ENCODE results near the gene BTBD16.

Gene BTBD16

GRCh38 chr10:122325235-122325634 lies 54.1 kb downstream of the BTBD16 start:
- CTCF ChIA-PET: interaction anchor here (3.3 kb wide), 1 partner anchor 18 kb away, joined by 13 read pairs; no protein-coding TSS in a partner anchor
- DNase-seq (ENCODE audit: low read depth, low spot score): no peak
- no peak overlapping the region for H3K4me3 ChIP-seq (ENCODE audit: low read depth, low read length)
- POLR2A ChIA-PET: no interaction called here
- TF ChIP-seq CTCF (IDR thresholded peaks at IDR 0.05; ENCODE audit: insufficient read depth, low read length, missing control alignments): no peak

GRCh38 chr10:122326385-122326784 lies 55.3 kb downstream of the BTBD16 start:
- no peak overlapping the region for H3K4me3 ChIP-seq (ENCODE audit: low read depth, low read length)
- ChIA-PET CTCF (interaction anchor here (1.0 kb wide), 1 partner anchor 27 kb away, joined by 5 read pairs; no protein-coding TSS in a partner anchor), POLR2A (no interaction called here)
- no peak for TF ChIP-seq CTCF (IDR thresholded peaks at IDR 0.05; ENCODE audit: insufficient read depth, low read length, missing control alignments)
- no peak for DNase-seq (ENCODE audit: low read depth, low spot score)

DNA sequence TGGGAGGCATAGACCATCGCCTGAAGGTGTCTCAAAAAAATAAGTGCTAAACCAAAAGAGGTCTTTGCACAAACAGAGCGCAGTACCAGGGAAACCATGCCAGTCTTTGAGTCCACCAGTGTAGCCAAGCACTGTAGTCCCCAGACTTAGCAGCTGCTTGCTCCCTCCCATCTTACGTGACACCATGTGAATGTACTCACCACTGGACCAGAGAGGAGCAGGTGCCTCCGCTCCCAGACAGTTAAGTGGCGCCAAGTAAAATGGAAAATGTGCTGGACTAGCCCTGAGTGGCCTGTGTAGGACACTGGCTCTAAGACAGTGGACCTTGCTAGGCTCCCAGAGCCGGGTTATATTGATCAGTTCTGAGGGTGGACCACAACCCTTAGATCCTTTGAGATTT lies 55.7 kb downstream of the BTBD16 start:
- TF ChIP-seq CTCF (IDR thresholded peaks at IDR 0.05; ENCODE audit: insufficient read depth, low read length, missing control alignments): no peak
- ChIA-PET CTCF (interaction anchor here (0.8 to 1.0 kb wide), 2 partner anchors 28 to 107 kb away, joined by 4 to 5 read pairs; no protein-coding TSS in a partner anchor), POLR2A (no interaction called here)
- DNase-seq (ENCODE audit: low read depth, low spot score): no peak
- H3K4me3 ChIP-seq (ENCODE audit: low read depth, low read length): no peak overlapping the region

DNA sequence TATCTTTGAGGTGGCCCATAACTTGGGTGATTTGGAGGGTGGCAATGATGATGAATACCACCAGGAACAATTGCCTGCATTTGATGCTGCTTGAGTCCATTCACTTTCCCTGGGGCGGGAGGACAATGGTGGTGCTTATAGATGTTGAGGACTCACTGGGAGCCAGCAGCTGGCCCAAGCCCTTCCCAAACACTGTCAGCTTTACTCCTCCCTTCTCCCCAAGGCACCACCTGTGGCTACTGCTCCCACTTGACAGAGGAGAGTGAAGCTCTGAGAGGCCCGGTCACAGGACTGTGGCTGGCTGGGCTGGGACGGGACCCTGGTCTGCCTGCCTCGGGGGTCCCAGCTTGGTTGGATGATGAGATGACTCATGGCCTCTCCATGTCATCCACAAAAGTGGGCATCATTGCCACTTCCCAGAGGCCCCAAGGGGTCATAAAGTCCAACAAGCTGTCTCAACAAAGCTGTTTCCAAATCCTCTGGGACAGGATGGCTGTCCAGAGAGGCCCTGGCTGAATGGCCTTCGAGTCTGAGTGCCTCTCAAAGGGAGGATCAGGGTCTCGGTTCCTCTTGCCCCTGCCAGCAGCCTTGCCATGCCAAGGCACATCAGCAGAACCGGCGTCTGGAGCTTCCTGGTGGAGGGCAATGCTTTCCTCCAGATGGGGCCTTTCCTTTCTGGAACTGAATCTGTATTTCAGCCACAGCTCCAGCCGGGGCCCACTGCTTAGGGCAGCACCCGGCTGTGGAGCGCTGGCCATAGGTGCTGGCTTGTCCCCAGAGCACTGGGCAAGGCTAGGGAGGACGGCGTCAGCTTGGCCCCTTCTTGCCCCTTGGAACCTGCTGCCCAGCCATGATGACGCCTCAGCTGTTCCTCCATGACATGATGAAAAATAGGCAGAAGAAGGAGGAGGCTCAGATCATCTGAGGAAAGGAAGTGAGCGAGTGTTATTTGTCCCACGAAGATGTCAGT lies 56.4 kb downstream of the BTBD16 start:
- no peak overlapping the region for H3K4me3 ChIP-seq (ENCODE audit: low read depth, low read length)
- POLR2A ChIA-PET: no interaction called here
- no peak for DNase-seq (ENCODE audit: low read depth, low spot score)
- no peak for TF ChIP-seq CTCF (IDR thresholded peaks at IDR 0.05; ENCODE audit: insufficient read depth, low read length, missing control alignments)
- CTCF ChIA-PET: interaction anchor here (0.8 to 1.6 kb wide), 3 partner anchors 28 to 106 kb away, joined by 4 to 5 read pairs (median 4); no protein-coding TSS in a partner anchor

DNA sequence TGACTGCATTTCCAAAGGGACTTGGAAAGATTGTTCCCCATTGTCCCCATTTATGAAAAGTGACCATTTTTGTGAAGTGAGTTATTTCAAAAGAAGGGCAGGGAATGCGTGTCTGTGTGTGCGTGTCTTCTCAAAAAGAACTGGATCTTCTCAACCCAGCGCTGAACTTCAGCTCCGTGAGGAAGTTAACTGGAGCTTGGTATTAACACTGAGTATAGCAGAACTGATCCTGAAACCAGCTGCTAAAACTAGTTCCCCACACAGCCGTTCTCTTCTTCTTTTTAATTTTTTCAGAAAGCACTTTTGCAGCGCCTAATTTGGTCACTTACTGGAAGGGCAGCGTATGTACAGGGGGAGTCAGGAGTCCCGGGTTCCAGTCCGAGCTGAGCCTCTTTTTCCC lies 57.6 kb downstream of the BTBD16 start:
- no peak for DNase-seq (ENCODE audit: low read depth, low spot score)
- H3K4me3 ChIP-seq (ENCODE audit: low read depth, low read length): no peak overlapping the region
- POLR2A ChIA-PET: no interaction called here
- CTCF ChIA-PET: interaction anchor here (1.6 to 3.0 kb wide), 2 partner anchors 30 to 60 kb away, joined by 4 to 9 read pairs; no protein-coding TSS in a partner anchor
- no peak for TF ChIP-seq CTCF (IDR thresholded peaks at IDR 0.05; ENCODE audit: insufficient read depth, low read length, missing control alignments)

DNA sequence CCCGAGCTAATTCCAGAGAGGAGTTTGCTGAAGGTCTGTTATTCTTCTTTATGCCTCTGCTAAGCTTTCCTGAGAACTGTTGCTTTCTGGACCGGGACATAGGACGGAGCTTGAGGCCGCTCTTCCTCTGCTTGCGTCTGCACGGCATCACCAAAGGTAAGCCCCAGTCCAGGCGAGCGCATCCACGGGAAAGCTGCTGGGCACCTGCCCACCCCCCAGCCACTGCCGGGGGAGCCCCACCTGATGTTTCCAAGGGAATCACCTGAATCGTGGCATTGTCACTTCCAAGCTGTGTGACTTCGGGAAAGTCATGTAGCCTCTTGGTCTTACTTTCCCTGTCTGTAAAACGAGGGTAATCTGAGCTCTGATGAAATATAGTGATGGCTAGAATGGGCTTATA lies 58.3 kb downstream of the BTBD16 start:
- ChIA-PET POLR2A (no interaction called here), CTCF (interaction anchor here (1.7 to 3.0 kb wide), 2 partner anchors 14 to 31 kb away, joined by 6 to 9 read pairs; no protein-coding TSS in a partner anchor)
- DNase-seq (ENCODE audit: low read depth, low spot score): no peak
- TF ChIP-seq CTCF (IDR thresholded peaks at IDR 0.05; ENCODE audit: insufficient read depth, low read length, missing control alignments): no peak
- H3K4me3 ChIP-seq (ENCODE audit: low read depth, low read length): no peak overlapping the region
